ENCODE data around the gene SLC16A10. TPM values are rescaled to one million over a fixed set of nuclear protein-coding genes. Genes with fewer than 3 reads are reported as not detected.
"Not testable (repeated sequence)": the region's sequence is repeated elsewhere in the genome, so short reads cannot be mapped to it uniquely, and the experiment has no call there.

The SLC16A10 gene
- total RNA-seq, 1 donor from 2014 or later, result 4.8 TPM

DNA sequence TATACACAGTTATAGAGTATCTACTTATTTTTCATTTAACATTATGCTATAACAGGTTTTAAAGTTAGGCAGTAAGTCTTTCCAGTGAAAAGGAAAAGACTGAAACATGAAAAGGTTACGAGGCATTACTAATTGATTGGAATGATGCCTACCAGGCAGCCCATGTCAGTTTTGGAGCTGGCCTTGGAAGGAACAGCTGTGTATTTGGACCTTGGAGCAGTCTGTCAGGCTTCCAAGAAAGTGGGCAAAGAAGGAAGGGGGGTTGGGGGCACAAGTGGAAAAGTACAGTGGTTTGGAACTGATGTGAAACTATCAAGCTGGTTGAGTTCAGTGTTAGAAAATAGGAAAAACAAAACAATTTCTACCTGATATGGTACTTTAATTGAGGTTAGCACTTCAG lies 41.7 kb downstream of the SLC16A10 start:
- Histone ChIP-seq H2AFZ (replicated peaks) (no peak overlapping the region), H3F3A (ENCODE audit: low read depth) (no peaks in the 10 kb centered on the region), H3K27me3 (no peaks in the 10 kb centered on the region), H3K9me3 (ENCODE audit: low read depth) (no peaks in the 10 kb centered on the region), H3K27ac (no peak overlapping the region), H3K9ac (no peak overlapping the region), H3K4me3 (no peak overlapping the region), H4K20me1 (ENCODE audit: low read depth) (no peaks in the 10 kb centered on the region), H3K36me3 (no peaks in the 10 kb centered on the region), H3K4me1 (peaks cover 6% of the 10 kb centered on the region), H3K4me2 (no peak overlapping the region), H3K79me2 (ENCODE audit: low read depth) (no peaks in the 10 kb centered on the region)
- TF ChIP-seq EZH2phosphoT487 (IDR thresholded peaks at IDR 0.05) (no peak), EZH2 (IDR thresholded peaks at IDR 0.05) (no peak)
- TF ChIP-seq, protein P1, sequence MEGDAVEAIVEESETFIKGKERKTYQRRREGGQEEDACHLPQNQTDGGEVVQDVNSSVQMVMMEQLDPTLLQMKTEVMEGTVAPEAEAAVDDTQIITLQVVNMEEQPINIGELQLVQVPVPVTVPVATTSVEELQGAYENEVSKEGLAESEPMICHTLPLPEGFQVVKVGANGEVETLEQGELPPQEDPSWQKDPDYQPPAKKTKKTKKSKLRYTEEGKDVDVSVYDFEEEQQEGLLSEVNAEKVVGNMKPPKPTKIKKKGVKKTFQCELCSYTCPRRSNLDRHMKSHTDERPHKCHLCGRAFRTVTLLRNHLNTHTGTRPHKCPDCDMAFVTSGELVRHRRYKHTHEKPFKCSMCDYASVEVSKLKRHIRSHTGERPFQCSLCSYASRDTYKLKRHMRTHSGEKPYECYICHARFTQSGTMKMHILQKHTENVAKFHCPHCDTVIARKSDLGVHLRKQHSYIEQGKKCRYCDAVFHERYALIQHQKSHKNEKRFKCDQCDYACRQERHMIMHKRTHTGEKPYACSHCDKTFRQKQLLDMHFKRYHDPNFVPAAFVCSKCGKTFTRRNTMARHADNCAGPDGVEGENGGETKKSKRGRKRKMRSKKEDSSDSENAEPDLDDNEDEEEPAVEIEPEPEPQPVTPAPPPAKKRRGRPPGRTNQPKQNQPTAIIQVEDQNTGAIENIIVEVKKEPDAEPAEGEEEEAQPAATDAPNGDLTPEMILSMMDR (IDR thresholded peaks at IDR 0.05), result no peak
- H3K9me3 Mint-ChIP-seq, result no peaks in the 10 kb centered on the region
- peaks cover 8% of the 10 kb centered on the region for H3K4me1 Mint-ChIP-seq
- H3K4me3 Mint-ChIP-seq, result no peak overlapping the region
- H3K36me3 Mint-ChIP-seq, result no peaks in the 10 kb centered on the region
- no peaks in the 10 kb centered on the region for H3K27me3 Mint-ChIP-seq (ENCODE audit: insufficient read depth, low read depth)
- no peak for DNase-seq (ENCODE audit: low spot score)
- H3K27ac Mint-ChIP-seq, result no peak overlapping the region

DNA sequence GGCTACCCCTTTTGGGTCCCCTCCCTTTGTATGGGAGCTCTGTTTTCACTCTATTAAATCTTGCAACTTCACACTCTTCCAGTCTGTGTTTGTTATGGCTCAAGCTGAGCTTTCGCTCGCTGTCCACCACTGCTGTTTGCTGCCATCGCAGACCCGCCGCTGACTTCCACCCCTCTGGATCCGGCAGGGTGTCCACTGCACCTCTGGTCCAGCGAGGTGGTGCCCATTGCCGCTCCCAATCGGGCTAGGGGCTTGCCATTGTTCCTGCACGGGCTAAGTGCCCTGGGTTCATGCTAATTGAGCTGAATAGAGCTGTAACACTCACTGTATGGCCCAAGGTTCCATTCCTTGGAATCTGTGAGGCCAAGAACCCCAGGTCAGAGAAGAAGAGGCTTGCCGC lies 43.7 kb downstream of the SLC16A10 start:
- not testable (repeated sequence) for H3K36me3 Mint-ChIP-seq; H3F3A ChIP-seq (ENCODE audit: low read depth); H3K4me1 Mint-ChIP-seq; H3K4me1 ChIP-seq; H3K4me3 ChIP-seq; H3K4me3 Mint-ChIP-seq; H3K27me3 Mint-ChIP-seq (ENCODE audit: insufficient read depth, low read depth); H3K27ac Mint-ChIP-seq; H4K20me1 ChIP-seq (ENCODE audit: low read depth); H3K27ac ChIP-seq; DNase-seq (ENCODE audit: low spot score); H3K27me3 ChIP-seq; H3K79me2 ChIP-seq (ENCODE audit: low read depth); H3K9ac ChIP-seq; H3K9me3 ChIP-seq (ENCODE audit: low read depth); H3K4me2 ChIP-seq; H2AFZ ChIP-seq (replicated peaks); H3K9me3 Mint-ChIP-seq; H3K36me3 ChIP-seq

DNA sequence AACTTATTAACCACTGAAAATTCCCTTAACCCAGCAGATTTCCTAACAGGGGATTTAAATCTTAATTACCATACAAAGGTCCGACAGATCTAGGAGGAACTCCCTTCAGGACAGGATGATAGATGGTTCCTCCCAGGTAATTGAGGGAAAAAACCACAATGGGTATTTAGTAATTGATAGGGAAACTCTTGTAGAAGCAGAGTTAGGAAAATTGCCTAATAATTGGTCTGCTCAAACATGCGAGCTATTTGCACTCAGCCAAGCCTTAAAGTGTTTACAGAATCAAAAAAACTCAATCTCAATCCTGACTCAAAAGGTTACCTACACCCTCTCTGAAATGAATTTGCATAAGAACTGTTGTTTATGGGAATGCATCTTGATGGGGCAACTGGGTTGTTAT lies 45.4 kb downstream of the SLC16A10 start:
- H3K27ac ChIP-seq; H3F3A ChIP-seq (ENCODE audit: low read depth); H3K9me3 ChIP-seq (ENCODE audit: low read depth); H3K4me1 ChIP-seq; H3K4me3 Mint-ChIP-seq; H3K36me3 Mint-ChIP-seq; H3K9me3 Mint-ChIP-seq; H3K79me2 ChIP-seq (ENCODE audit: low read depth); H4K20me1 ChIP-seq (ENCODE audit: low read depth); H2AFZ ChIP-seq (replicated peaks); H3K9ac ChIP-seq; DNase-seq (ENCODE audit: low spot score); H3K4me2 ChIP-seq; H3K4me3 ChIP-seq; H3K4me1 Mint-ChIP-seq; H3K36me3 ChIP-seq; H3K27me3 Mint-ChIP-seq (ENCODE audit: insufficient read depth, low read depth); H3K27me3 ChIP-seq; H3K27ac Mint-ChIP-seq: not testable (repeated sequence)

DNA sequence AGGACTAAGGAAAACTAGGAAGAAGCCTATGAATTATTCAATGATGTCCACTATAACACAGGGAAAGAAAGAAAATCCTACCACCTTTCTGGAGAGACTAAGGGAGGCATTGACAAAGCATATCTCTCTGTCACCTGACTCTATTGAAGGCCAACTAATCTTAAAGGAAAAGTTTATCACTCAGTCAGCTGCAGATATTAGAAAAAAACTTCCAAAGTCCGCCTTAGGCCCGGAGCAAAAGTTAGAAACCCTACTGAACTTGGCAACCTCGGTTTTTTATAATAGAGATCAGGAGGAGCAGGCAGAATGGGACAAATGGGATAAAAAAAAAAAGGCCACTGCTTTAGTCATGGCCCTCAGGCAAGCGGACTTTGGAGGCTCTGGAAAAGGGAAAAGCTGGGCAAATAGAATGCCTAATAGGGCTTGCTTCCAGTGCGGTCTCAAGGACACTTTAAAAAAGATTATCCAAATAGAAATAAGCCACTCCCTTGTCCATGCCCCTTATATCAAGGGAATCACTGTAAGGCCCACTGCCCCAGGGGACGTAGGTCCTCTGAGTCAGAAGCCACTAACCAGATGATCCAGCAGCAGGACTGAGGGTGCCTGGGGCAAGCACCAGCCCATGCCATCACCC lies 47.0 kb downstream of the SLC16A10 start:
- H3K36me3 Mint-ChIP-seq; H3K4me1 Mint-ChIP-seq; H3F3A ChIP-seq (ENCODE audit: low read depth); H3K9me3 ChIP-seq (ENCODE audit: low read depth); H3K9me3 Mint-ChIP-seq; H2AFZ ChIP-seq (replicated peaks); H3K4me3 ChIP-seq; H3K27ac ChIP-seq; H3K4me1 ChIP-seq; H3K27me3 Mint-ChIP-seq (ENCODE audit: insufficient read depth, low read depth); H4K20me1 ChIP-seq (ENCODE audit: low read depth); H3K27ac Mint-ChIP-seq; H3K27me3 ChIP-seq; H3K4me3 Mint-ChIP-seq; H3K4me2 ChIP-seq; H3K9ac ChIP-seq; DNase-seq (ENCODE audit: low spot score); H3K79me2 ChIP-seq (ENCODE audit: low read depth); H3K36me3 ChIP-seq: not testable (repeated sequence)

DNA sequence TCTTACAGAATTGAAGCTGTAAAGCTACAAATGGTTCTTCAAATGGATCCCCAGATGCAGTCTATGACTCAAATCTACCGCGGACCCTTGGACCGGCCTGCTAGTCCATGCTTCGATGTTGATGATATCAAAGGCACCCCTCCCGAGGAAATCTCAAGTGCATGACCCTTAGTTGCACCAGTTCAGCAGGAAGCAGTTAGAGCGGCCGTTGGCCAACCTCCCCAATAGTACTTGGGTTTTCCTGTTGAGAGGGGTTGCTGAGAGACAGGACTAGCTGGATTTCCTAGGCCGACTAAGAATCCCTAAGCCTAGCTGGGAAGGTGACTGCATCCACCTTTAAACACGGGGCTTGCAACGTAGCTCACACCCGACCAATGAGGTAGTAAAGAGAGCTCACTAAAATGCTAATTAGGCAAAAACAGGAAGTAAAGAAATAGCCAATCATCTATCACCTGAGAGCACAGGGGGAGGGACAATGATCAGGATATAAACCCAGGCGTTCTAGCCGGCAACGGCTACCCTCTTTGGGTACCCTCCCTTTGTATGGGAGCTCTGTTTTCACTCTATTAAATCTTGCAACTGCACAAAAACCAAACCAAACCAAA lies 50.3 kb downstream of the SLC16A10 start:
- not testable (repeated sequence) for H3K4me2 ChIP-seq; H3K4me1 ChIP-seq; H3K9ac ChIP-seq; H3K79me2 ChIP-seq (ENCODE audit: low read depth); H3K9me3 Mint-ChIP-seq; H3K27ac Mint-ChIP-seq; H2AFZ ChIP-seq (replicated peaks); H3K27ac ChIP-seq; DNase-seq (ENCODE audit: low spot score); H3K27me3 Mint-ChIP-seq (ENCODE audit: insufficient read depth, low read depth); H3K27me3 ChIP-seq; H4K20me1 ChIP-seq (ENCODE audit: low read depth); H3K4me1 Mint-ChIP-seq; H3F3A ChIP-seq (ENCODE audit: low read depth); H3K36me3 Mint-ChIP-seq; H3K36me3 ChIP-seq; H3K9me3 ChIP-seq (ENCODE audit: low read depth); H3K4me3 ChIP-seq; H3K4me3 Mint-ChIP-seq
